Measurements from ENCODE around the gene NAA38. TPM values are rescaled to one million over a fixed set of nuclear protein-coding genes. Genes with fewer than 3 reads are reported as not detected.
A peak's percentile ranks its signal among the peaks of the same experiment; 100 is the strongest.

NAA38 gene
- total and polyA plus RNA-seq, 7 donors, result 60.8 to 148 (median 95.4) TPM

DNA sequence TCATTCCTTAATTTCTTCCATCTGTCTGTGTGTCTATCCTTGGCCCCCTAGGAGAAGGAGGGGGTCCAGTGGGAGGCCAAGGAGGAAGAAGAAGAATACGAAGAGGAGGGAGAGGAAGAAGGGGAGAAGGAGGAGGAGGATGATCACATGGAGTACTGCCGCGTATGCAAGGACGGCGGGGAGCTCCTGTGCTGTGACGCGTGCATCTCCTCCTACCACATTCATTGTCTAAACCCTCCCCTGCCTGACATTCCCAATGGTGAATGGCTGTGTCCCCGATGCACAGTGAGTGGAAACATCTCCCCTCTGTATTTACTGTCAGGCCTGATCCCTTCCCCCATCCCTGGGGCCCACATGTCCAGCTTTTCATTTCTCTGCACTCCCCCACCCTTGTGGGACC, 37.5 kb upstream of the NAA38 start:
- TF ChIP-seq, protein P1, sequence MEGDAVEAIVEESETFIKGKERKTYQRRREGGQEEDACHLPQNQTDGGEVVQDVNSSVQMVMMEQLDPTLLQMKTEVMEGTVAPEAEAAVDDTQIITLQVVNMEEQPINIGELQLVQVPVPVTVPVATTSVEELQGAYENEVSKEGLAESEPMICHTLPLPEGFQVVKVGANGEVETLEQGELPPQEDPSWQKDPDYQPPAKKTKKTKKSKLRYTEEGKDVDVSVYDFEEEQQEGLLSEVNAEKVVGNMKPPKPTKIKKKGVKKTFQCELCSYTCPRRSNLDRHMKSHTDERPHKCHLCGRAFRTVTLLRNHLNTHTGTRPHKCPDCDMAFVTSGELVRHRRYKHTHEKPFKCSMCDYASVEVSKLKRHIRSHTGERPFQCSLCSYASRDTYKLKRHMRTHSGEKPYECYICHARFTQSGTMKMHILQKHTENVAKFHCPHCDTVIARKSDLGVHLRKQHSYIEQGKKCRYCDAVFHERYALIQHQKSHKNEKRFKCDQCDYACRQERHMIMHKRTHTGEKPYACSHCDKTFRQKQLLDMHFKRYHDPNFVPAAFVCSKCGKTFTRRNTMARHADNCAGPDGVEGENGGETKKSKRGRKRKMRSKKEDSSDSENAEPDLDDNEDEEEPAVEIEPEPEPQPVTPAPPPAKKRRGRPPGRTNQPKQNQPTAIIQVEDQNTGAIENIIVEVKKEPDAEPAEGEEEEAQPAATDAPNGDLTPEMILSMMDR (IDR thresholded peaks at IDR 0.05), result no peak
- ATAC-seq (no peak), DNase-seq (no peak)
- Histone ChIP-seq H3K27ac (no peak overlapping the region), H3K9me3 (no peaks in the 10 kb centered on the region), H3K27me3 (ENCODE audit: insufficient read depth in 3 of 3, low read length in 2 of 3) (no peaks in the 10 kb centered on the region), H3K4me1 (peaks cover 6% of the 10 kb centered on the region), H3K36me3 (ENCODE audit: insufficient read depth in 1 of 2, low read depth in 1 of 2) (peaks cover 0 to 42% of the 10 kb centered on the region in 2 donors), H3K4me3 (no peak overlapping the region)
- 91 to 93% (median 92%) methylated on average over 8 of the region's 8 CpGs for WGBS, 3 donors
- intact Hi-C loops (cut with DNase I), result loop anchor here (5.0 kb wide), 2 partner anchors 33 to 73 kb away; no protein-coding TSS in a partner anchor

DNA sequence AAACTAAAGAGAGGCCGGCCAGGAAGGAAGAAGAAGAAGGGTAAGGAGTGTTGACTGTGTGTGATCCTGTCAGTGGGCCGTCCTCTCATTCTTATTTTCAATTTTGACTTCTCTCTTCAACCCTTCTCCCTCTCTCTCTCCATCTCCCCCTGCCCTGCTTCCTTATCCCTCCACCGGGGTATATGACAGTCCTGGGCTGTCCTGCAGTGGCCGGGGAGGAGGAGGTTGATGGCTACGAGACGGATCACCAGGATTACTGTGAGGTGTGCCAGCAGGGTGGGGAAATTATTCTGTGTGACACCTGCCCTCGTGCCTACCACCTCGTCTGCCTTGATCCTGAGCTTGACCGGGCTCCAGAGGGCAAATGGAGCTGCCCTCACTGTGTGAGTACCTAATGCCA, 36.9 kb upstream of the NAA38 start:
- no peak overlapping the region for H3K4me3 ChIP-seq
- ATAC-seq (no peak), DNase-seq (no peak)
- peaks cover 13% of the 10 kb centered on the region for H3K4me1 ChIP-seq
- no peaks in the 10 kb centered on the region for H3K27me3 ChIP-seq (ENCODE audit: insufficient read depth in 3 of 3, low read length in 2 of 3)
- intact Hi-C loops (cut with DNase I), result no loop called here
- no peaks in the 10 kb centered on the region for H3K9me3 ChIP-seq
- peaks cover 0 to 36% of the 10 kb centered on the region in 2 donors for H3K36me3 ChIP-seq (ENCODE audit: insufficient read depth in 1 of 2, low read depth in 1 of 2)
- TF ChIP-seq, protein P1 (IDR thresholded peaks at IDR 0.05), result no peak
- 93 to 95% (median 94%) methylated on average over 9 of the region's 9 CpGs for WGBS, 3 donors
- H3K27ac ChIP-seq, result no peak overlapping the region

DNA sequence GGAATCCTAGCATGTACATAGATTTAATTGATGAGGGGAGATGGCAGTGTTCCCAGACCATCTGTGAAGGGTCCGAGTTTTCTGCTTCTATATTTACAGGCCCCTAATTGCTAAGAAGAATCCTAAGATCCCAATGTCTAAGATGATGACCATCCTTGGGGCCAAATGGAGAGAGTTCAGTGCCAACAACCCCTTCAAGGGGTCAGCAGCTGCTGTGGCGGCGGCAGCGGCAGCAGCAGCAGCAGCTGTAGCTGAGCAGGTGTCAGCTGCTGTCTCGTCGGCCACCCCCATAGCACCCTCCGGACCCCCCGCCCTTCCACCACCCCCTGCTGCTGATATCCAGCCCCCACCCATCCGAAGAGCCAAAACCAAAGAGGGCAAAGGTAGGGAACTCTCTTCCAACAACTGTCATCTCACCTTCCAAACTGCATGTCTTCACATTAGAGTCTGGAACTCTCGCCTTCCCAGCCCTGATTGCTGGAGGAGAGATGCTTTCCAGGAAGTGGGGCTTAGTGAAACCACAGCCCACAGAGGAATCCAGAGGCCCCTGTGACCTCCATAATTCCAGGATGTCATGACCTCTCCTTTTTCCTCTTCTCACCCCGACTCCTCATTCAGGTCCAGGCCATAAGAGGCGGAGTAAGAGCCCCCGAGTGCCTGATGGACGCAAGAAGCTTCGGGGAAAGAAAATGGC, 36.0 kb upstream of the NAA38 start:
- H3K4me3 ChIP-seq, result no peak overlapping the region
- 62 to 67% (median 64%) methylated on average over 15 of the region's 15 CpGs for WGBS, 3 donors
- intact Hi-C loops (cut with DNase I), result no loop called here
- no peak overlapping the region for H3K27ac ChIP-seq
- TF ChIP-seq, protein P1 (IDR thresholded peaks at IDR 0.05), result no peak
- no peaks in the 10 kb centered on the region for H3K9me3 ChIP-seq
- H3K27me3 ChIP-seq (ENCODE audit: insufficient read depth in 3 of 3, low read length in 2 of 3), result no peaks in the 10 kb centered on the region
- DNase-seq (no peak), ATAC-seq (no peak)
- peaks cover 0 to 28% of the 10 kb centered on the region in 2 donors for H3K36me3 ChIP-seq (ENCODE audit: insufficient read depth in 1 of 2, low read depth in 1 of 2)
- H3K4me1 ChIP-seq, result peaks cover 21% of the 10 kb centered on the region

DNA sequence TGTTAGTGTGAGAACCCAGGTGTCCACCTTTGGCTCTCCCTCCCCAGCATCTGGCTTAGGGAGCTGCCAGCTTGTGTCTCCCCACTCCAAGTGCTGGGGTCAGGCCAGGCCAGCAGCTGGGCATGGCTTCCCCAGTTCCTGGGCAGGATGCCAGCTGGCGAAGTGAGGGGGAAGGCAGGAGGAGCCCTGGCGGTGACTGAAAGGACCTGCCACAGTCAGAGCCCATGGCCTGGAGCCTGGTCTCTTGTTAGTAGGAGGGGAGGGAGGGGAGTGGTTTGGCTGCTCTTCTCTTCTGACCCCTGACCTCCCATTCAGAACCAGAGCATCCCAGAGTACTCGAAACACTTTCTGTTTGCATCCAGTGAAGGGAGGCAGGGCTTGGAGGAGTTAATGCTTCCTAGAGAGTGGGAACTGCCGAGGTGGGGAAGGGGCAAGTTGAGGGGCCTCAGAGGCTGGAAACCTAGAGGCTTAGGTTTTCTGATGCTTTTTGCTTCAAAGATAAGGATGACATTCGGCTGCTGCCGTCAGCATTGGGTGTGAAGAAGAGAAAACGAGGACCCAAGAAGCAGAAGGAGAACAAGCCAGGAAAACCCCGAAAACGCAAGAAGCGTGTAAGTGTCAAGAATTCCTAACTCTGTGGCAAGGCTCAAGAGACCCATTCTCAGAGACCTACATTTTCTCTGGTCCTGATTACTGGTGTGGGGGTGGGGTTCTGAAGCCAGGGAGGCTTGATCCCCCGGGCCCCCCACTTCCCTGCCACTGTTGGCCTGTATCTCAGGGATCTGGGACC, 32.0 kb upstream of the NAA38 start:
- Histone ChIP-seq H3K27ac (peak overlapping the region; percentile 70), H3K4me3 (peak overlapping the region; percentile 28), H3K9me3 (no peaks in the 10 kb centered on the region), H3K36me3 (ENCODE audit: insufficient read depth in 1 of 2, low read depth in 1 of 2) (peaks cover 0 to 14% of the 10 kb centered on the region in 2 donors), H3K27me3 (ENCODE audit: insufficient read depth in 3 of 3, low read length in 2 of 3) (peaks cover 0 to 18% (median 0%) of the 10 kb centered on the region in 3 donors), H3K4me1 (peaks cover 46% of the 10 kb centered on the region)
- TF ChIP-seq, protein P1 (IDR thresholded peaks at IDR 0.05), result peak; percentile 56
- peak; percentile 97 to 99 for DNase-seq
- intact Hi-C loops (cut with DNase I), result no loop called here
- peak; percentile 91 to 92 (median 92) for ATAC-seq
- 21 to 25% (median 22%) methylated on average over 11 of the region's 11 CpGs for WGBS, 3 donors
